ENCODE results near the gene CNTN5.

Gene CNTN5

DNA sequence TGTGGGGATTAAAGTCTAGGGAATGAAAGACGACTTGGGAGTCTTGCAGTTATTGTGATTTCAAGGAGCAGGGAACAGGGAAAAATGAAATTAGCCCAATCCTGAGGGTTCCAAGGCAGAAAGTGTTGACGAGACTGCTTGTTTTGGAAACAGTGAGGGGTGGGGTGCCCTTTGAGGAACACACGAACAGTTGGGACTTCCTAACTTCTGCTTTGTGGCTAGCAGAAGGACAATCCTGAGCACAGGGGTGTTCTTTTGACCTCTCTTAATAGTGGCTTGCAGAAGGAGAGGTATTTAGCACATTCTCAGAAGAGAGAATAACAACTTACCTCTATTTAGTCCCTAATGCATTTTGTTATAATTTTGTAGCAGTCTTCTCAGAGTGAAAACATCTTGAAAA is 1120.5 kb downstream of the CNTN5 start:
- DNase-seq = no peak

DNA sequence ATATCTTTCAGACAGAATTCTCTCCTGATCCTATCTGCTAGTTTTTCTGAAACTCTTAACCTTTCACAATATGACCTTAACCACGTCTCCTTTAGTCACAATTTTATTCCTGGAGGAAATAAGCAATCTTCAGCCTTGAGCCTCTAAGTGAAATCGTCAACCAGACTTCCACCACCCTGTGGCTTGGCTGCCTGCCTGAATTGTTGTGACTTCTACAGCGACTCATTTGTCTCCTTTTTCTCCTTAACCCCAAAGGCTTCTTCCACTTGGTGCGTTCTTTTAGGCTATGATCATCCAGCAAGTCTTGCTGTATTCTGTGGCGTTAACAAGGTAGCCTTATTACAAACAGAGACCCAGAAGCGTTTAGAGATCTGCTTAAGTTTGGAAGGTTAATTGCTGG is 1131.2 kb downstream of the CNTN5 start:
- no peak for DNase-seq

DNA sequence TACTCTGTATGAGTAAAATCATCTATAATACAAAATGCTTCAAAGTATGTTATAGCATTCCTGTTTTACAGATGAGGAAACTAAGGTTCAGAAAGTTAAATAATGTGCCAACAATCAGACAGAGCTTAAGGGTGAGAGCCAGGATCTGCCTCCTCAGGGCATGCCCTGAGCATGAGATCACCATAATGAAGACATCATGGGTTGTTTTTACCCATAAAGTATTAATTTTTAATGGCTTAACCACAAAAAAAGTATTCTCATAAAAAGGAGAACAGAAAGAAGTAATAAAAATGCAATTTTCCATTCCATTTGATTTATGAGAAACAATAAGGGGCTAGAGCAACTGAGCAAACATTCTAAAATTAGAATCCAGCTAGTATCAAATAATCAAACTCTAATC is 1132.0 kb downstream of the CNTN5 start:
- no peak for DNase-seq

DNA sequence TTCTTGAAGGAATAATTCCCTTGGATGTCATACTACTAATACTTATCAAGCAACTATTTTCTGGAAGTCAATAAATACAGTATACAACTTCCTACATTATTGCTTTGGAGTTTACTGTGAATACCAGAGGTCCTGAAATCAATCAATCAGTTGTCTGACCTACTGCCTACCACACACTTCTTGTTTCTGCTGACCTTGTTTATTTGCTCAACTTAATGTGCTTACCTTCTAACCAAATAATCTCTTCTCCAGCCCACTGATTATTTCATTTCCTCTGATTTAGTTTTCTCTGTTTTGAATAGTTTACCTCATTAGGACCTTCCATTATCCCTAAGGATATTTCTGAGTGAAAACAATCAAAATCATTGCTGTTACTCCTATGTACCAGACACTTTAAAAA is 1142.7 kb downstream of the CNTN5 start:
- no peak for DNase-seq

DNA sequence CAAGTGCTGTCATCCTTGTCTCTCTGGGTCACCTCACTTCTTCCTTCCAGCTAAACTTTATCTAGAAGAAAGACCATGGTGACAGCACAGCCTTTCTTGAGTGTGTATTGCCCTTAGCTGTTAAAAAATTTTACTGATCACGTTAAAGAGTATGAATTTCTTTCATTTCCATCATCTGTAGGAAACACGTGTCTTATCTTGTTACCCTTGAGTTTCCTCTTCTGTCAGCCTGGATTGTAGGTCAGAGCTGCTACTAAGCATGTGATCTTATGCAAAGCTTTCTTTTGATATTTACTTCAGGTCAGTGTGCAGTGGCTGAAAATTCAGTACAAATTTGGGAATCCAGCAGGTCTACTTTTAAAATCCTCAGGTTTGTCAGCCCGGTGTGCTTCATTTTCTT is 1154.1 kb downstream of the CNTN5 start:
- DNase-seq = no peak

DNA sequence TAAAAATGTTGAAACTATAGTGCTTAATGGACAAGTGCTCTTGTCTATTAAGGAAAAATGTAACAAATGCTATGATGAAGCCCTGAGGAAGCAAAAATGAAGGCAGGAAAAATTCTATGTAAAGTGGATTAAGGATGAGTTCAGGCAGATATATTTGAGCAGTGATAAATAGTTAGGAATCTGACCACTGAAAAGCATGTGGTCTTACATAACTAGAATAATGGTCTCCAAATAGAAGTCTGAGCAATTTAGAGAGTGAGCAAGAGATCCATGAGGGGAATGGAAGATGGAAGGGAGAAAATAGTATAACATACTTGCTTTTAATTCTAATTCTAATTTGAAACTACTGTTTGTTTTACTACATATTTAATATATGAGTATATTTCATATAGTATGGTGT is 1155.7 kb downstream of the CNTN5 start:
- no peak for DNase-seq

DNA sequence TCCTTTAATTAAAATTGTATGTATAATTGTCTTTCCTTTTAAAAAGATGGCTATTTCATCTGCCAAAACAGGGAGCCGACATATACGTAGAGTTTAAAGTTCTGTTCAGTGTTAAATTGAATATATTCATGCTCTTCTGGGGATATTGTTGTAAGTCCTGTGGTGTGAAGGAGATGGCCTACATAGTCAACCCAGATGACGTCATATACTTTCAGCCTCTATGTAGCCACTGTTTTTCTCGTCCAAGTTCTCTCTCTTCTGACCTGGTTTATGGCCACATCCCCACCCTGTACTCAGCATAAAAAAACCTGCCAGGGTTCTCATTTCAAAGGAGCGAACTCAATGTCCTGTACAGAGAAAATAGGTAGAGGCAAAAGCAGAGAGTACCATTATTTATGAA is 1156.9 kb downstream of the CNTN5 start:
- DNase-seq = no peak

DNA sequence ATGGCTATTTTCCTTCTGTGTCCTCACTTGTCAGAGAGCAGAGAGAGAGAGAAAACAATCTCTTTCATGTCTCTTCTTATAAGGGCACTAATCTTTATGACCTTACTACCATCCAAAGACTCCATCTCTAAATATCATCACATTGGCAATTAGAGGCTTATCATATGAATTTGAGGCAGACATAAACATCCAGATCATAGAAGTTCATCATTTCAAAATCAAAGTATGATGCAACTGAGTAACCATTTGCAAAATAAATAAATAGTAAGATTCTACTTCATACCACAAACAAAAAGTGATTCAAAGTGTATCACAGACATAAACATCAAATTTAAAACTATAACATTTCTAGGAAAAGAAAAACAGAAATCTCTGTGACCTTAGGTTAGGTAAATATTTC is 1161.6 kb downstream of the CNTN5 start:
- DNase-seq = no peak

DNA sequence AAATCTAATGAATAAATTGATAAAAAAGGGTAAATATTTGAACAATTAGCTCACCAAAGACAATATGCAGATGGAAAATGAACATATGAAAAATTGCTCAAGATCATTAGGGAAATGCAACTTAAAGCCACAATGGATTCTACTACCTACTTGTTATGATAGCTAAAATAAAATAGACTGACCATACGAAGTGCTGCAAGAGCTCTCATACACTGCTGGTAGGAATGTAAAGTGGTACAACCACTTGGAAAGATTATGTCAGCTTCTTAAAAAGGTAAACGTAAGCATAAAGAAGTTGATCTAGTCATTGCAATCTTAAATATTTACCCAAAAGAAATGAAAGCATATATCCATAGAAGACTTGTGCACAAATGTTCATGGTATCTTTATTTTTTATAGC is 1162.2 kb downstream of the CNTN5 start:
- no peak for DNase-seq

DNA sequence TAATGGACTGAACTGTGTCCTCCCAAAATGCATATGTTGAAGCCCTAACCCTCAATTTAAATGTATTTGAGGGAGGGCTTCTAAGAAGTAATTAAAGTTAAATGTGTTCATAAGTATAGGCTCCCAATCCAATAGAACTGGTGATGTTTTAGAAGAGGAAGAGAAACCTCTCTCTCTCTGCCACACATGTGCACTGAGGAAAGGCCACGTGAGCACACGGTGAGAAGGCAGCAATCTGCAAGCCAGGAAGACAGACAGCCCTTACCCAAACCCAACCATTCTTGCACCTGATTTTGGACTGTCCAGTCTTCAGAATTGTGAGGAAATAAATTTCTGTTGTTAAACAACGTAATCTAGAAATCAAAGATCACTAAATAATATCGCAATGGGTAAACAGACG is 1164.8 kb downstream of the CNTN5 start:
- DNase-seq = no peak

DNA sequence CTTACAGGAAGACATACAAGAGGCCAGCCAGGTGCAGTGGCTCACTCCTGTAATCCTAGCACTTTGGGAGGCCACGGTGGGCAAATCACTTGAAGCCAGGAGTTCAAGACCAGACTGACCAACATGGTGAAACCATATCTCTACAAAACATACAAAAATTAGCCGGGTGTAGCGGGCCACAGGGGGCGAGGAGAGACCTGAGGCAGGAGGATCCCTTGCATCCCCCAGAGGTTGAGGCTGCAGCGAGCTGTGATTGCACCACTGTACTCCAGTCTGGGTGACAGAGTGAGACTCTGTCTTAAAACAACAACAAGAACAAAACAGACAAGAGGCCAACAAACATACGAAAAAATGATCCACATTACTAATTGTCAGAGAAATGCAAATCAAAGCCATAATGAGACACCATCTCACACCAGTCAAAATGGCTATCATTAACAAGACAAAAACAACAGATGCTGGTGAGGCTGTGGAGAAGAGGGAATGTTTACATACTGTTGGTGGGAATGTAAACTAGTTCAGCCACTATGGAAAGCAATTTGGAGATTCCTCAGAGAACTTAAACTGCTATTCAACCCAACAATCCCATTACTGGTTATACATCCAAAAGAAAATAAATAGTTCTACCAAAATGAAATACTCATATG is 1167.5 kb downstream of the CNTN5 start:
- DNase-seq = no peak

DNA sequence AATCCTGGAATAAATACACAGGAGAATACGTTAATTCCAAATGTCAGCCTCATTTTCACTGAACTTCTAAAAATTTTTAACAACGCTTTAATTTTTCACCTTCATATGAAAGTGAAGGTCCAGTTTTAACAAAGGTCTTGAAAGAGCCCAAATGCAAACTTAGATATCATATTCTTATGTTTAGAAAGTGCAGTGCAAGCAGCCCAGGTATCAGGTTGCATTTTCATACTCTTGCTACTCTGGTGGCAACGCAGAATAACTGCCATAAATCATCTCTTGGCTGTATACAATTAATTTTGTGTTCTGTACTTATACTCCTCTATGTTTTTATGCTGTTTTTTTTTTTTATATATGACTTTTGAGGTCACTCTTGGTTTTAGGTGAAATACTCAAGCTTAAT is 1169.6 kb downstream of the CNTN5 start:
- no peak for DNase-seq

DNA sequence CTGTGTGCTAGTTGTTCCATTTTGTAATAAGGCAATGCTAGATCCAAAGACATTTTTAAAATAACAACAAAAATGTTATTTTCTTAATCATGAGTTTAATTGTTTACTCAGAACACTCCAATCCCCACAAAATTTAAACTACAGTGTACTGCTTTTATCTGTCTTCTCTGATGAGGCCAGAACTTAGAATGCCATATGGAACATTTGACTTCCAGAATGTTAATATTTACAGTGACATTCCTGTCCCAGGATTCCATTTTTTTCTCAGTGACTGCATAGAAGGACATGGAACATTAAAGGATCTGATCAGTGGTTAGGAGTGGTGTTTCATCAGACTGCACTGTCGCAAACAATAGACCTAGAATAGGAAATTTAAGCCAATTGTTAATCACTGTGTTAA is 1171.4 kb downstream of the CNTN5 start:
- no peak for DNase-seq

DNA sequence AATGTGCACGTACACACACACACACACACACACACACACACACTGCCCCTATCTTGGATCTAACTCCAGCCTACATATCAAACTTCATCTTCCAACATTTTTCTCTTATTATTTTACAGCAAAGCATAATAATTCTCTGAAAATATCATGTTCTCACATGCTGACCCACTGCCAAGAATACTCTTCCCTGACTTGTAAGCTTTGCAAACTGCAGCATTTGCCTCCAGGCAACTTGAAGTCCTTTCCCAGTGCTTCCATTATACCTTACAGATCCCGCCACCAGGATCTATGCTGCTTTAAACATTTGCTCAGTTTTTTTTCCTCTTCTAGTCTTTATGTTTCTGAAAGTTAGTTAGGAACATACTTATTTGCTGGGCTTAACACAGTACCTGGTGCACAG is 1183.0 kb downstream of the CNTN5 start:
- no peak for DNase-seq

DNA sequence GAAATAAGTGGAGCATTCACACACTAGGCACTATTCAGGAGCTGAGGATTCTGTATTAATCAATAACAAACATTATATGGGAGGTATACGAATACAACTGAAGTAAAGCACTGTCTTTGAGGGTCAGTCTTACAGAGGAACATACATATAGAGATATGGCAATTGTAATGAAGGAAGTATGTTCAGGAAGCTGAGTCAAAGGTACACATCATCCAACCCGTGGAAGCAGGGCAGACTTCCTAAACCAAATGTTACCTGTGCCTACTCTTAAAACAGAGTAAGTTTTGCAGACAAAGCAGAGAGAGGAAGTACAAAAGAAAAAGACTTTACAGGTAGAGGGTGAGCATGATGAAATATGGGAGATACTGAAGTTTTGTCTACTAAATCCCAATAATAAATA is 1185.2 kb downstream of the CNTN5 start:
- DNase-seq = no peak

DNA sequence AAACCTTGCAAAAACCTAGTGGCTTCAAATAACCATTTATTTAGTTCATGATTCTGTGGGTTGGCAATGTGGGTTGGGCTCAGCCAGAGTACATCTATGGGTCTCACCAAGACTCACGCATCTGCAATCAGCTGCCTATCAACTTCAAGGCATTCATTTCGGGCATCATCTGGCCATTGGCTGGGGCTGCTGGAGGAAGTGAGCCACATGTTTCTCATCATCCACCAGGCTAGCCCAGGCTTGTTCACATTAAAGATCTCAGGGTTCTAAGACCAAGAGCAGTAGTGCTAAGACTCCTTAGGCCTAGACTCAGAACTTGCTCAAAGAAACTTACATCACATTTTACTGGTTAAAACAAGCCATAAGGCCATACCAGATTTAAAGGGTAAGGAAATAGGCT is 1187.5 kb downstream of the CNTN5 start:
- DNase-seq = no peak

DNA sequence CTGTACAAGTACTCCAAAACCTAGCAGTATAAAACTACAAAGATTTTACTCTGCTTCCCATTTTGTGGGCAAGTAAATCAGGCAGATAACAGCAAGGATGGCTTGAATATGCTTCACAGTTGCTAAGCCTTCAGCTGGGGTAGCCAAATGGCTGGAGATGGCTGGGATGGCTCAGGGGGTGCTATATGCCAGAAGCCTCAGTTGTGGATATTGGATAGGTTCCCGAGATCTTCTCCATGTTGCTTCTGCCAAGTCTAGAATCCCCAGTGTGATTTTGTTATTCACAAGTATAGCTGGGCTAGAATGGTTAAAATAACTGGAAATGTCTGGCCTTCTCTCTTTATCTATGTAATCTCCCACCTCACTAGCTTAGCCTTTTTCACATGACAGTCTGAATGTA is 1194.0 kb downstream of the CNTN5 start:
- DNase-seq = no peak

DNA sequence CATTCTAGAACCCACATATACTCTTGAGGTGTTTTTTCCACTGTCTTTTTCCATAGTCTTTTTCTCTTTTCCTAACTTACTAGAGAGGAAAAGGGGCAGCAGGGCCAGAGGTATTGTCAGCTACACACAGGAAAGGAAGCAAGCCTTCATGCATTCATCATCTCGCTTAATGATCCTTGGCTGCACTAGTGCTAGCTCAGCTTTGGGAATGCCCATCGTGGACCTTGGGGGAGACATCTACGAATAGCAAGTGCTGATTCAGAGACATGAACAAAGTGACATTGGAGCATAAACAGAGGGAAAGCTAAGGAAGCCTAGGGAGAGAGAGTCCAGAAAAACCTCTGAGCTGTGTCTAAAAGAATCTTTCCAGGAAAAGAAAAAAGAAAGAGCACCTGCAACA is 1200.1 kb downstream of the CNTN5 start:
- DNase-seq = no peak

DNA sequence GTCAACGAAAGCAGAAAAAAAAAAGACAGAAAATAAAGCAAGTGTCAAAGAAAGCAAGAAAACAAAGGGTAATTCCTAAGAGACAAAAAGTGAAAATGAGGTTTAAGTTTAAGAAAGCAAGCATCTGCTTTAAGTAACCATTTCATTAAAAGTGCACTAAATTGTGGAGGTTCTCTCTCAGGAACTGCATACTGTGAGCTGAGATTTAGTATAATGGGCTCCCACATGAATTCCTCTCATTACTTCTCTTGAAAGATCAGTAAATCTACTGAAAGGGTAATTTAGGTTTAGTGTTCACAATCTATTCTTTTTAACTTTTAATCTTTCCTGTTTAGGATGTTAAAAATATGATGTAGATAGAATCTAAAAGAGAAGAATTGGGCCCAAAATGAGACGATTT is 1201.0 kb downstream of the CNTN5 start:
- DNase-seq = no peak

DNA sequence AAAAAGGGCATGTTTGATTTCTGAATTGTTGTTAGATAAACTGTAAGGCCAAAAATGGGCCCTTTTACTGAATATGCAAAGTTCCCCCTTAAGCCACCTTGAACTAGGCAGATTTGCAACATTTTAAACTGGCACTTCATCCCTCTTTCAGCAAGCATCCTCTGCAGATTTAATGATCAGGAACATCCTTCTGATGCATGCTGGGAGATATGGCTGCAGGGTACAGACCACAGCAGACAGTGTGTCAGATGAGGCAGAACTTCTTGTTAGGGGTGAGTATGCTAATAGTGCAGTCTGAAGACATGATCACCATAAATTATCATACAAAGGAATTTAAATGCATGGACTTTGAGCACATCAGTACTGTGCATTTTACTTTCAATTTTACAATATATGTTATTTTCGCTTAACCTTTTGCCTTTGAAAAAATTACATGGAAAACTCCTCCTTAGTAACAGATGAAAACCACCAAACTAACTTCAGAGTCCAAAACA is 1203.8 kb downstream of the CNTN5 start:
- DNase-seq = no peak

DNA sequence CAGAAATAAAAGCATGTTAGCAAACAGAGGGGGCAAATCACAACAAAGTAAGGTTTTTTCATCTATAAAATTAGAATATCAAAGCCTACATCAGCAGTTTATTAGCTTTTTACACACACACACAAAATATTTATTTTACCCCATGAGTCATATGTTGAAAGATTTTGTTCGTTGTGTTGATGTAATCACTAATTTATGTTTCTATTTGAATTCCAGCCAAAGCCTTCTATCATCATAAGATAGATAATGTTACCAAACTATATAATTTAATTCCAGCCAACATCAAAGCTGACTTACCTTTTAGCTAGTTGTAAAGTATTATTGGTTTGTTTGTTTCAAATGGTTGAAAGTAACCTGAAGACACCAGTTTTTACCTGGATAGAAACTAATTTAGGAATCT is 1208.3 kb downstream of the CNTN5 start:
- no peak for DNase-seq

DNA sequence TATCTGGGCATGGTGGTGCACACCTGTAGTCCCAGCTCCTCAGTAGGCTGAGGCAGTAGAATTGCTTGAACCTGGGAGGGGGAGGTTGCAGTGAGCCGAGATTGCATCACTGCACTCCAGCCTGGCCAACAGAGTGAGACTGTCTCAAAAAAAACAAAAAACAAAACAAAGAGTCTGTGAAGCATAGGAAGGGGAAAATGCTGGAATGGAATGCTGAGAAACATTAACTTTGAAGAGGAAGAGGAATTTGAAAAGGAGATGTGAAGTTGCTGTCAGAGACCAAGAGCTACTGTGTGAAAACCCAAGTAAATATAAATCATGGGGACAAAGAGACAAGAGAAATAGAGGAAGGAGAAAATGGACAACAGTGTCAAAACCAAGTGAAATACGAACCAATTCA is 1211.3 kb downstream of the CNTN5 start:
- DNase-seq = no peak

DNA sequence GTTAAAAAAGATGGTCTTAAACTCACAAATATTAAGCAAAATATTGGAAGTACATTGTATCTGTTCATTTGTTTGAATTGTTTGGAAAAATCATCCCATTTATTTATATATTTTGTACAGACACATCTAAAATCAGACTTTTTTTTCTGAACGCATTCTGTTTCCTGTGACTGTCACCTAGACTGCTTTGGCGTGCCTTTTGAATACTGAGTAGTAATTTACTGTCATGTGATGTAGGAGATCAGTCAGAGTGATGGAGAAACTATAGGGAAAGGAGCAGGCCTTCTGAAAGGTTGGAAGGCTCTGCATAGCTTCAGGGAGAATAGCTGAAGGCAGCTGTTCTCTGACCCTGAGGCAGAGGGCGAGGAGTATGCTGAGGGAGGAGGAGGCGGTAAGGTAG is 1214.3 kb downstream of the CNTN5 start:
- no peak for DNase-seq

DNA sequence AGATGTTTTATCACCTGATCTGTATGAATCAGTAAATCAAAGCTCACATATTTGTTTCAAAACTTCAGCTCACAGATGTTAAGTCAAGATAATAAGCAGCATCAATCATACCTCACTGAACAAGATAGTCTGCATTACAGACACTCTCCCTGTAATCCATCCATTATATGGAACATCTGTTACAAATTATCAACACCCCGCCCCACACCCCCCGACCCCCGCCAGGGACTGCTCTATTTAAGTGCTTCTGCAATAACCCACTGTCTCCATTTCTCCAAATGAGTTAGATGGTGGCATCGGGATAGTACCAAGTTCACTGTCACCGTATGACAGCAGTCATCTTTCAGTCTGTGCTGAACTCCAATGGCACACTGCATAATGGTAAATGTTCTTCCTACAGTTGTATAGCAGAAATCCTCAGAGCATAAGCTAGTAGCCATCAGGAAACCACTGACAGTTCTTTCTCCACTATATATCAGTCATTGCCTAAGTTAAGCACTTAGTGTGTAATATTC is 1219.3 kb downstream of the CNTN5 start:
- DNase-seq = no peak

DNA sequence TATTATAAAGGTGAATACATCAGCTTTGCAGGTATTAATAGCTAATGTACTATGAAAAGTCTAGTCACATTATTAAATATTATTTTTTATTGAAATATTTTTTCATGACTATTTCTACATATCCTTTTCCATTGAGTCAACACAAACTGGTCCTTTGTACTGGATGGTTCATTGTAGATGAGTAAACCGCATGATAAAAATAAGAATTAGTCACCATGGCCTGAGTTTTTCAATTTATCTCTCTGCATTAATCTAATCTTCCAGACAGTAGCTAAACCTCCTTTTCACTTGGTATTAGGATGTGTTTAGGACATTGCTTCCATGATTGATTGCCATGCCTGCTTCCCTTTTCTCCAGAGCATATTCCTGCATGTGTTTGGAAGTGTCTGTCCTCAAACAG is 1227.0 kb downstream of the CNTN5 start:
- no peak for DNase-seq

Measured in GDM1 (cell line).